ENCODE data around the gene SLC25A41. TPM values are rescaled to one million over a fixed set of nuclear protein-coding genes. Genes with fewer than 3 reads are reported as not detected.
"Not testable (repeated sequence)": the region's sequence is repeated elsewhere in the genome, so short reads cannot be mapped to it uniquely, and the experiment has no call there.

SLC25A41 gene
- total RNA-seq, 1 donor from 2014 or later, result not detected

- no peak for DNase-seq (ENCODE audit: low read depth in 2 of 2)
Measured at GRCh38 chr19:6412061-6412446, 21.5 kb downstream of the SLC25A41 start.

- no peak for DNase-seq (ENCODE audit: low read depth in 2 of 2)
Measured at GRCh38 chr19:6409346-6409745, 24.2 kb downstream of the SLC25A41 start.

- no peak for DNase-seq (ENCODE audit: low read depth in 2 of 2)
Measured at GRCh38 chr19:6406401-6406800, 27.2 kb downstream of the SLC25A41 start.

- peak; percentile 82 to 94 for DNase-seq (ENCODE audit: low read depth in 2 of 2)
Measured at GRCh38 chr19:6402837-6403608, 30.5 kb downstream of the SLC25A41 start.

- DNase-seq (ENCODE audit: low read depth in 2 of 2), result no peak
Measured at GRCh38 chr19:6402058-6402457, 31.5 kb downstream of the SLC25A41 start.

- not testable (repeated sequence) for DNase-seq (ENCODE audit: low read depth in 2 of 2)
Measured at GRCh38 chr19:6400062-6400944, 33.3 kb downstream of the SLC25A41 start.

- DNase-seq (ENCODE audit: low read depth in 2 of 2), result no peak
Measured at GRCh38 chr19:6396305-6396704, 37.3 kb downstream of the SLC25A41 start.

GRCh38 chr19:6394831-6395230, 38.7 kb downstream of the SLC25A41 start:
- no peak for DNase-seq (ENCODE audit: low read depth in 2 of 2)

GRCh38 chr19:6393983-6394412, 39.6 kb downstream of the SLC25A41 start:
- DNase-seq (ENCODE audit: low read depth in 2 of 2), result no peak

GRCh38 chr19:6393074-6393982, 40.2 kb downstream of the SLC25A41 start, which contains the start of gene GTF2F1:
TSS of gene GTF2F1 (minus strand) at chr19:6393164. CDS start at chr19:6392995, 169 bp downstream.
- peak; percentile 90 to 91 for DNase-seq (ENCODE audit: low read depth in 2 of 2)

- DNase-seq (ENCODE audit: low read depth in 2 of 2), result no peak
Measured at GRCh38 chr19:6392221-6393073, 41.1 kb downstream of the SLC25A41 start.

GRCh38 chr19:6387372-6387771, 46.2 kb downstream of the SLC25A41 start:
- DNase-seq (ENCODE audit: low read depth in 2 of 2), result no peak

GRCh38 chr19:6384381-6384780, 49.2 kb downstream of the SLC25A41 start:
- no peak for DNase-seq (ENCODE audit: low read depth in 2 of 2)

- no peak for DNase-seq (ENCODE audit: low read depth in 2 of 2)
Measured at GRCh38 chr19:6383188-6383587, 50.4 kb downstream of the SLC25A41 start.

- DNase-seq (ENCODE audit: low read depth in 2 of 2), result no peak
Measured at GRCh38 chr19:6381030-6381750, 52.4 kb downstream of the SLC25A41 start.

GRCh38 chr19:6379744-6380143, 53.8 kb downstream of the SLC25A41 start:
- DNase-seq (ENCODE audit: low read depth in 2 of 2), result no peak

GRCh38 chr19:6378486-6378885, 55.1 kb downstream of the SLC25A41 start:
- DNase-seq (ENCODE audit: low read depth in 2 of 2), result no peak

GRCh38 chr19:6378041-6378440, 55.5 kb downstream of the SLC25A41 start:
- no peak for DNase-seq (ENCODE audit: low read depth in 2 of 2)

GRCh38 chr19:6376512-6377190, 56.9 kb downstream of the SLC25A41 start:
- no peak for DNase-seq (ENCODE audit: low read depth in 2 of 2)
